ENCODE measurements around the gene MTA1.

The MTA1 gene

DNA sequence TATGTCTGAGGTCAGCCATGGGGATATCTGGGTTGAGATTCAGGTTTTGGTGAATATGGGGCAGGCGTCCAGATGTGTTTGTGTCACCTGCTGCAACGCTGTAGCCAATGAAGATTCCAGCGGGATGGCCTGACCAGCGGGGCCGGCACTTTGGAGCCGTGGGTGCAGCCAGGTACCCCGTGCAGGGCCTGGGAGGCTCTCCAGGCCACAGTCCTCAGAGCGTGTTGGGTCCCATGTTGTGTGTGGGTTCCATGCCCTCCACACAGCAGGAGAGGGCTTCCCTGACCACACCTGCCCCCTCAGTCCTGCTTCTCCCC lies 24.1 kb upstream of the MTA1 start:
- Histone ChIP-seq H3K9me3 (ENCODE audit: control insufficient read depth, insufficient read depth, low read length) (no peaks in the 10 kb centered on the region), H3F3A (ENCODE audit: control insufficient read depth, insufficient read depth) (no peaks in the 10 kb centered on the region), H3K79me2 (ENCODE audit: control insufficient read depth, low read length) (peaks cover 20% of the 10 kb centered on the region), H3K36me3 (ENCODE audit: control insufficient read depth, low read length) (peaks cover 19% of the 10 kb centered on the region), H3K9me2 (replicated peaks; ENCODE audit: control insufficient read depth, low read length) (no peaks in the 10 kb centered on the region), H3K4me3 (ENCODE audit: low read length) (no peak overlapping the region), H4K20me1 (ENCODE audit: control insufficient read depth, insufficient read depth, low read depth, low read length) (no peaks in the 10 kb centered on the region), H3K4me2 (ENCODE audit: low read length) (no peak overlapping the region), H3K4me1 (ENCODE audit: control insufficient read depth, low read length) (peaks cover 29% of the 10 kb centered on the region), H3K27ac (ENCODE audit: low read depth, low read length) (no peak overlapping the region), H3K27me3 (ENCODE audit: control insufficient read depth, low read length) (no peaks in the 10 kb centered on the region)
- no peak for TF ChIP-seq EZH2phosphoT487 (IDR thresholded peaks at IDR 0.05; ENCODE audit: borderline replicate concordance, low read length)
- TF ChIP-seq, protein P1, sequence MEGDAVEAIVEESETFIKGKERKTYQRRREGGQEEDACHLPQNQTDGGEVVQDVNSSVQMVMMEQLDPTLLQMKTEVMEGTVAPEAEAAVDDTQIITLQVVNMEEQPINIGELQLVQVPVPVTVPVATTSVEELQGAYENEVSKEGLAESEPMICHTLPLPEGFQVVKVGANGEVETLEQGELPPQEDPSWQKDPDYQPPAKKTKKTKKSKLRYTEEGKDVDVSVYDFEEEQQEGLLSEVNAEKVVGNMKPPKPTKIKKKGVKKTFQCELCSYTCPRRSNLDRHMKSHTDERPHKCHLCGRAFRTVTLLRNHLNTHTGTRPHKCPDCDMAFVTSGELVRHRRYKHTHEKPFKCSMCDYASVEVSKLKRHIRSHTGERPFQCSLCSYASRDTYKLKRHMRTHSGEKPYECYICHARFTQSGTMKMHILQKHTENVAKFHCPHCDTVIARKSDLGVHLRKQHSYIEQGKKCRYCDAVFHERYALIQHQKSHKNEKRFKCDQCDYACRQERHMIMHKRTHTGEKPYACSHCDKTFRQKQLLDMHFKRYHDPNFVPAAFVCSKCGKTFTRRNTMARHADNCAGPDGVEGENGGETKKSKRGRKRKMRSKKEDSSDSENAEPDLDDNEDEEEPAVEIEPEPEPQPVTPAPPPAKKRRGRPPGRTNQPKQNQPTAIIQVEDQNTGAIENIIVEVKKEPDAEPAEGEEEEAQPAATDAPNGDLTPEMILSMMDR (IDR thresholded peaks at IDR 0.05; ENCODE audit: low read depth, low read length, poor library complexity, severe bottlenecking): no peak

DNA sequence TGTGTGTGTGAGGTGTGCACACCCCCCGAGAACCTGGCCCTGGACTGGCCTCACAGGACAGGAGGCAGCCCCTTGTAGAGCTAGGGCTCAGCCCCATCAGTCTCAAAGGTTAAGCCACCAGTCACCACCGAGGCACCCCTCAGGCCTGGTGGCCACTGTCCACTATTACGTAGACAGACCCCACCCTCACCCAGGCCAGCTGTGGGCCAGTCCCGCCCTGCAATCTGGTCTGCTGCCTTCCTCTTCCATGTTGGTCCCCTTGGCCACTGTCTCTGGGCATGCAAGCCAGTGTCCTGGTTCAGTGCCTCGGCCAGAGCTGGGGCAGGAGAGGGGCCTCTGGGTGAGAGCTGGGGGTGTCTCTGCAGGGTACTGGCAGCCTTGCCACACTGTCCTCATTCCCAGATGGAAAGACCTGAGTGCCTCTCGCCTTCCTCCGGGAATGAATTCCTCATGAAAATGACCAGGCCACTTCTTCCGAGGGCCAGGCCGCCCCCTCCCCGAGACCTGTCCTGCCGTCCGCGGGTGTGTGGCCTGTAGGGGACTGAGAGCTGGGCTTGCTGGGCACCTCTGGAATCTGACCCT lies 22.2 kb upstream of the MTA1 start:
- Histone ChIP-seq H3K4me3 (ENCODE audit: low read length) (peak overlapping the region; percentile 95), H3K79me2 (ENCODE audit: control insufficient read depth, low read length) (peaks cover 26% of the 10 kb centered on the region), H3K9me2 (replicated peaks; ENCODE audit: control insufficient read depth, low read length) (no peaks in the 10 kb centered on the region), H3K9me3 (ENCODE audit: control insufficient read depth, insufficient read depth, low read length) (no peaks in the 10 kb centered on the region), H3K36me3 (ENCODE audit: control insufficient read depth, low read length) (peaks cover 26% of the 10 kb centered on the region), H3K27ac (ENCODE audit: low read depth, low read length) (peak overlapping the region; percentile 69), H3K4me2 (ENCODE audit: low read length) (peak overlapping the region; percentile 85), H3F3A (ENCODE audit: control insufficient read depth, insufficient read depth) (no peaks in the 10 kb centered on the region), H3K4me1 (ENCODE audit: control insufficient read depth, low read length) (peaks cover 29% of the 10 kb centered on the region), H3K27me3 (ENCODE audit: control insufficient read depth, low read length) (no peaks in the 10 kb centered on the region), H4K20me1 (ENCODE audit: control insufficient read depth, insufficient read depth, low read depth, low read length) (no peaks in the 10 kb centered on the region)
- TF ChIP-seq EZH2phosphoT487 (IDR thresholded peaks at IDR 0.05; ENCODE audit: borderline replicate concordance, low read length): no peak
- TF ChIP-seq, protein P1 (IDR thresholded peaks at IDR 0.05; ENCODE audit: low read depth, low read length, poor library complexity, severe bottlenecking): no peak

DNA sequence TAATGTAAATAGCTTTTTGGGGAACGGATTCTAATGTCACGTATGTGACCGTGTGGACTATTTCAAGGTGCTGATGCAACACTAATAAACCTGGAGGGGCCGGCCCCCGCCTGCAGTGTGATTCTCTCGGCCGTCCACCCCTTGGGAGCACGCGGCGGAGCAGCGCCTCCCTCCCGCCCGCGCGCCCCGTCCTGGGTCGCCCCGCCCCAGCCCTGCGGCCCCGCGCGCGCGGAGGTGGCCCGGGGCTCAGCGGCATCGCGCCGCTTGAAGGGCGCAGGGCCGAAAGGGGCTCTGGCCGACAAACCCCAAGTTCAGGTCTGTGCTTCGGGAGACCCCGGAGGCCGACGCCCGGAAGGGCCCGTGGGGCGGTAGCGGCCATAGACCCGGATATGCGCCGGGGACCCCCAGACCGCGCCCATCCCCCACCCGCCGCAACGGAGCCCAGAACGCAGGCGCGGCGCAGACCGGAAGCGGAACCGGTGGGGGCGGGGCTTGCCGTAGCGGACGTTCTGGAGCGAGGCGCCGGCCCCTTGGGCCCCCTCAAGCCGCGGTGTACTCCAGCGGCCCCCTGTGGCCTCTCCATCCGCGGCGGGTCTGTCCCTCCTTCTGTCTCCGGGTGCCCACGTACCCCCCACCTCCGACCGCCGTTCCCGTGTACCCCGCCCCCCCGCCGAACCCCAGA lies 21.4 kb upstream of the MTA1 start, which contains the start of gene TEX22:
Gene TEX22 (plus strand): TSS at position 495 of the 682 bp plus-strand sequence. CDS start 803 bp downstream, outside the sequence.
- TF ChIP-seq, protein P1 (IDR thresholded peaks at IDR 0.05; ENCODE audit: low read depth, low read length, poor library complexity, severe bottlenecking): peak; percentile 46
- TF ChIP-seq EZH2phosphoT487 (IDR thresholded peaks at IDR 0.05; ENCODE audit: borderline replicate concordance, low read length): no peak
- Histone ChIP-seq H3K4me3 (ENCODE audit: low read length) (peak within 1 kb of the TSS; percentile 95), H4K20me1 (ENCODE audit: control insufficient read depth, insufficient read depth, low read depth, low read length) (no peaks in the 10 kb centered on the region), H3K36me3 (ENCODE audit: control insufficient read depth, low read length) (peaks cover 26% of the 10 kb centered on the region), H3K4me2 (ENCODE audit: low read length) (peak within 1 kb of the TSS; percentile 85), H3F3A (ENCODE audit: control insufficient read depth, insufficient read depth) (peaks cover 6% of the 10 kb centered on the region; the same call in 1 of the 2 replicates), H3K9me2 (replicated peaks; ENCODE audit: control insufficient read depth, low read length) (no peaks in the 10 kb centered on the region), H3K9me3 (ENCODE audit: control insufficient read depth, insufficient read depth, low read length) (no peaks in the 10 kb centered on the region), H3K4me1 (ENCODE audit: control insufficient read depth, low read length) (peaks cover 29% of the 10 kb centered on the region), H3K79me2 (ENCODE audit: control insufficient read depth, low read length) (peaks cover 26% of the 10 kb centered on the region), H3K27ac (ENCODE audit: low read depth, low read length) (peak within 1 kb of the TSS; percentile 69), H3K27me3 (ENCODE audit: control insufficient read depth, low read length) (no peaks in the 10 kb centered on the region)
